Measurements from ENCODE around the gene MTSS2.

Gene MTSS2, protein sequence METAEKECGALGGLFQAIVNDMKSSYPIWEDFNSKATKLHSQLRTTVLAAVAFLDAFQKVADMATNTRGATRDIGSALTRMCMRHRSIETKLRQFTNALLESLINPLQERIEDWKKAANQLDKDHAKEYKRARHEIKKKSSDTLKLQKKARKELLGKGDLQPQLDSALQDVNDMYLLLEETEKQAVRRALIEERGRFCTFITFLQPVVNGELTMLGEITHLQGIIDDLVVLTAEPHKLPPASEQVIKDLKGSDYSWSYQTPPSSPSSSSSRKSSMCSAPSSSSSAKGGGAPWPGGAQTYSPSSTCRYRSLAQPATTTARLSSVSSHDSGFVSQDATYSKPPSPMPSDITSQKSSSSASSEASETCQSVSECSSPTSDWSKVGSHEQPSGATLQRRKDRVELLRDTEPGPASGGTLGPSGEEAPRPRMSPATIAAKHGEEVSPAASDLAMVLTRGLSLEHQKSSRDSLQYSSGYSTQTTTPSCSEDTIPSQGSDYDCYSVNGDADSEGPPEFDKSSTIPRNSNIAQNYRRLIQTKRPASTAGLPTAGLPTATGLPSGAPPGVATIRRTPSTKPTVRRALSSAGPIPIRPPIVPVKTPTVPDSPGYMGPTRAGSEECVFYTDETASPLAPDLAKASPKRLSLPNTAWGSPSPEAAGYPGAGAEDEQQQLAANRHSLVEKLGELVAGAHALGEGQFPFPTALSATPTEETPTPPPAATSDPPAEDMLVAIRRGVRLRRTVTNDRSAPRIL

DNA sequence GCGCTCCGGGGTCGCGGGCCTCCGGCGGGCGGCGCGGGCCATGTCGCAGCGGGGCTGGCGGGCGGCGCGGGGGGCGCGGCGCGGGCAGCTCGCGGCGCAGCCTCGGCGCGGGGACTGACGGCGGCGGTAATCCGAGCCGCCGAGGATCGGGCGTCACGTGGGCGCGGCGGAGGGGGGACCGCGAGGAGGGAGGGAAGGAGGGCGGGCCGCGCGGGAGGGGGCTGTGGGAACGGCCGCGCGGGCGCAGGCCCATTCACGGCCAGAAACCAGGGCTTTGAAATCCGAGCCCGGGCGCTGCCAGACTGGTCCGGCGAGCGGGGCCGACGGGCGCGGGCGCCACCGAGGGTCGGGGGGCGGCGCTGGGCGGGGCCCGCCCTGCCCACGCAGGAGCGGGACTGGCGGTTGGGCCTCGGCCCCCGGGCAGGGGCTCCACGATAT, at the start of gene MTSS2:
Gene MTSS2 (minus strand): TSS at position 116 of the 438 bp plus-strand sequence. CDS start 262 bp downstream, outside the sequence.
- no peak for DNase-seq (ENCODE audit: low read depth in 2 of 2)

DNA sequence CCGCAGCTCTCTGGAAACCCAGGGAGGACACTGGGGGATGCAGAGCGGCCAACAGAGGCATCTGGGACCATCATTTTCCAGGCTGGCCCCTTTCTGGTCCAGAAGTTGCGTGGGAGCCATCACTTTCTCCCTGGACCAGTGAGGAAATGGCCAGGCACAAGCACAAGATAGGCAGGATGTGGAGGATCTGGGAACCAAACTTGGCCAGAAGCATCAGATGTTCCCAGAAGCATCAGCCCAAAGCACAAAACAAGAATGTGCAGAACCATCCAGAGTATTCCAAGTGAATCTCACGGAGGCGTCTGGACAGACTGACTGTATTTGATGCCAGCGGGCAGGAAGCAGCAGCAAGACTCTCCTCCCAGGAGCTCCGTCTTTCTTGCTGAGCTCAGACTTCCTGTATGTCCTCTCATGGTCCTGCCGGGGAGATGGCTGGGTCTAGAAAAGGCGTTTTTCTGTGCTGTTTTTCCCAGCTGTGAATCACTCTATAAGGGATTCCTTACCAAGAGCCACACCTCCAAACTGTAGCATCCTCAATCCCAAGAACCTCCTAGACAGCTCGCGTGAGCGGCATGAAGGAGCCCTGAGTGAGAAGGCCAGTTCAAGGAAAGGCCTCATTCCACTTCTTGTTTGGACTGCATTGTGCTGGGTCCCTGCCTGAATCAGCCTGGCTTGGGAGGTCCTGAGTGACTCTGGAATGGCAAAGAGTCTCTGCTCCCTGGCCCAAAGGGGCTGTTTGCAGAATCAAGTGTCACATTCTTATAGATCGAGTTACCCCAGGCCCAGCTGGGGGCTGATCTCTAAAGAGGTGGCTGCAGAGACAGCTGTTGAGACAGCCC, 49.5 kb upstream of the MTSS2 start:
- DNase-seq (ENCODE audit: low read depth in 2 of 2): no peak

DNA sequence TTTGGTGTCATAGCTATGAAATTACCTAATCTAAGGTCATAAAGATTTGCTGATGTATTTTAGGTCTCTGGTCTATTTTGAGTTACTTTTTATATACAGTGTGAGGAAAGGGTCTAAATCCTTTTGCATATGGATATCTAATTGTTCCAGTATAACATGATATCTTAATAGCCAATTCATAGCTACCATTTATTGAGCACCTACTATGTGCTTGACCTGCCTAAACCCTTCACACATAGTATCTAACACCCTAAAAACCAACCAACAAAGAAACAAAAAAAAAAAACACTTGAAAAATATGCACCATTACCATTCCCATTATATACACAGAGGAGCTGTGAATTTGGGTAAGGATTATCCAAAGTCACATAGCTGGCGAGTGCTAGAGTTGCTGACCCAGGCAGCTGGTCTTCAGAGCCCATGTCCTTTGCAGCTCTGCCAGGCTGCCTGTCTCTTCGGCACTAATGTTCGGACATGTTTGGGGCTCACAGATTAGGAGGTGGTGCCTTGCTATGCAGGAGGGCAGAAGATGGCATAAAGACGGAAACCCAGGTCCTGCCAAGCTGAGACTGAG, 48.8 kb upstream of the MTSS2 start:
- DNase-seq (ENCODE audit: low read depth in 2 of 2): no peak

DNA sequence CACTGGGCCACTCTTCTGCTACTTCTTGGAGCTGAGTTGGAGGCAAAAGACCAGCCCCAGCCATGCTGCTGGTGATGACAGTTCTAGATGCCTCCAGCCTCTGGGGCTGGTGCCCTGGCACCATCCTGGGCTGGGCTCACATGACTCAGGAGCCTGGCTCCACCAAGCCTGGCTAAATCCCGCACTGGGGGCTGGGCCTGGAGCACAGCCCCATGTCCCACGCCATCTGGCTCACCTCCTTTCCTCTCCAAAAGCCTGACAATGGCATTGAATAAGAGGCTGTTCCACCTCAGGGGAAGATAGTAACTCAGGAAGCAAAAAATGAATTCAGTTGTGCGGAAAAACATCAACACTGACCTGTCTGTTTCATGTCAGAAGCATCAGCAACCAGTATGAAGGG, 45.1 kb upstream of the MTSS2 start:
- DNase-seq (ENCODE audit: low read depth in 2 of 2): no peak

DNA sequence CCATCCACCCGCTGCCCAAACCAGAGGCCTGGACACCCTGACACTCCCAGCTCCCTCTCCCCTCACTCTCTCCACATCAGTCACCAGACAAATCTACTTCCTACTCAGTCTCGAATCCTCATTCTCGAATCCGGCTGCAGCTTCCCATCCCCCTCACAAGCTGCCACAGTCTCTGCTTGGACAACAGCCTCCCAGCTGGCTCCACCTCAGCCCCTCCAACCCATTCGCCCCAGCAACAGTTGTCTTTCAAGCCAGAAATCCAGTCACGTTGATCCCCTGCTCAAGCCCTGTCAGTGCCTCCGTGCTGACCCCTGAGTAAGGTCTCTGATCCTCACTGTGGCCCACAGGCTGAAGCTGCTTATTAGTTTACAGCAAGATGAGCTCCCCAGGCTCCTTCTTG, 44.2 kb upstream of the MTSS2 start:
- DNase-seq (ENCODE audit: low read depth in 2 of 2): no peak

DNA sequence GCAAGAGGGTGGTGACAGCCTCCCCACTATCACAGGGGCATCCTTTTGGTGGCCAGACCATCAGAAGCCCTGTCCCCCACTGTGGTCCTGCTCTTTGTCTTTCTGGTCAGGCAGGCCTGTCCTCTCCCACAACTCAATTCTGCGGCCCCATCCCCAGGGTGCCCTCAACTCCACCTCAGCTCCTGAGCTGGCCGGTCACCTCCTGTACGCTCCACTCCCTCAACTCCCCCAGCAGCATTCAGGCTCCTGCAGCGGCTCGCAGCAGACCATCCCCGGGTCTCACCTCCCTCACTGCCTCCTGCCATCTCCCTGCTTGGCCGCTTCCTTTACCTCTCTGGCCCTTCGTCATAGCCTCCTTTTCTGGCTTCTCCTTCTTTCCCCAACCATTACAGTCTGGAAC, 43.4 kb upstream of the MTSS2 start:
- DNase-seq (ENCODE audit: low read depth in 2 of 2): no peak

DNA sequence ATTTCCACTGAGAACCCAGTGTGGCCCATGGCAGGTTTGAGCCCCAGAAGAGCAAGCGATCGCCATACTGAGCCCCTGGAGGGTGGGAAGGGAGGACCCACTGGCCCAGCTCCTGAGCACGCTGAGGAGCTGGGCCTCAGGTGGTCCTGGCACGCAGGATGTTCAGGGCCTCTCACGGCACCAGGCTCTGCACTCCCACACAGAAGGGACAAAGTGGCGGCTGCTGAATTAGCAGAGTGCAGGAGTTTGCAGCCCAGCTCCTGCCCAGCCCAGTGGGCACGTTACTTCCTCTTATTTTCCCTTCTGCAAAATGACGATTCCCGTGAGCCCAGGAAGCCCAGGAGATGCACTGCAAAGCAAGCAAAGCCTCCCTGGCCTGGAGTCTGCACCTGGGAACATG, 42.3 kb upstream of the MTSS2 start:
- DNase-seq (ENCODE audit: low read depth in 2 of 2): no peak

DNA sequence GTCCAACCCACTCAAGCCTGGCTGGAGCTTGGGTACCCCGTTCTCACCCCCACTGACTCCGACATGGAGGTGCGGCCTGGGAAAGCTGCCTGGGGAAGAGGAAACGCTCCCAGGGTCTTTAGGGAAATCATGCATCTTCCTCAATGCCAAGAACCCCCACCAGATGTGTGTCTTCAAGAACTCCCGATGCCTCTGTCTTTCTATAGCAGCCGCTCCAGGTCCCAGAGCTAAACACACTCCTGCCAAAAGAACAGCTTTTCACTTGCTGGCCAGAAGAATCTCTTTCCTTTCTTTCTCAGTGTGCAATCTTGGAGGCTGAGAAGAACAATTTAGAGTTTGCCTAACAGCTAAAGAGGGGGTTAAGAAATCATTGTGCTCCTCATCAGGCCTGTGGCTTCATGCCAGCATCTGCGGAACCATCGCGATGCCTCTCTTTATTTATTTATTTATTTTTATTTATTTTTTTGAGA, 41.1 kb upstream of the MTSS2 start:
- DNase-seq (ENCODE audit: low read depth in 2 of 2): no peak

DNA sequence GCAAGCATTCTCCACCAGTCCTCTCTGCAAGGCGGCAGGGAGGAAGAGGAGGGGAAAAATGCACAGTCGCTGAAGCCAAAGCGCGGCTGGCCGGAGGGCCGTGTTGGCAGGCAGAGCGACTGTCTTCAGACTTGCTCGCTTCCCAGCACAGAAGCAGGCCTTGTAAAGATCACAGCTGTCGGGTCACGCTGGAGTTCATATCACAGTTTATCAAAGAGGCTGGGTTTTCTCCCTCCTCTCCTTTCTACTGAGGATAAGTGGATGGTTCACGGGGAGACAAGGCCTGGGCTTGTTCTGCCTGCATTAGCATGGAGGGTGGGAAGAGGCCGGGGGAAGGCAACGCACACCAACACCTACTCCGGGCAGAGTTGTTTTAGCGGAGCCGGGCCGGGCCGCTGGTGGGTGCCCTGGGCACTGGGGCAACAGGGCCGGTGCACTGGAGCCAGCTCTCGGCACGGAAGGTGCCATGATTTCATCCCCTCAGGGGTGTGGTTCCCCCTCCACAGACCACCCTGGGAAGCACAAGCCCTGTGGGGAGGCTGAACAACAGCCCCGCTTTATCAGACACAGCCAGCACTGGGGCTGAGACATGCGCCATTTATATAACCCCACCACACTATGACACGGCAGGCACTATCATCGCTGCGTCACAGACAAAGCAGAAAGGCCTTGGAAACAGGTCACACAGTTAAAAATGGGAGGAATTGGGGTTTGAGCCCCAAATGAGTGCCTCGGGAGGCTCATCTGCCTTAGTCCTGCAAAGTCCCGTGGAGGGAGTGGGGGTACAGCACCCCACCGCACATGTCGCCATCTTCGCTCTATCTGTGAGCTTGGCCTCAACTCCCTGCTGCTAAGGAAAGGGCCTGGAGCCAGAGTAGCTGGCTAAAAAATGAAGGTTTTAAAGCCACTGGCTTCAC, 40.3 kb upstream of the MTSS2 start:
- DNase-seq (ENCODE audit: low read depth in 2 of 2): no peak

DNA sequence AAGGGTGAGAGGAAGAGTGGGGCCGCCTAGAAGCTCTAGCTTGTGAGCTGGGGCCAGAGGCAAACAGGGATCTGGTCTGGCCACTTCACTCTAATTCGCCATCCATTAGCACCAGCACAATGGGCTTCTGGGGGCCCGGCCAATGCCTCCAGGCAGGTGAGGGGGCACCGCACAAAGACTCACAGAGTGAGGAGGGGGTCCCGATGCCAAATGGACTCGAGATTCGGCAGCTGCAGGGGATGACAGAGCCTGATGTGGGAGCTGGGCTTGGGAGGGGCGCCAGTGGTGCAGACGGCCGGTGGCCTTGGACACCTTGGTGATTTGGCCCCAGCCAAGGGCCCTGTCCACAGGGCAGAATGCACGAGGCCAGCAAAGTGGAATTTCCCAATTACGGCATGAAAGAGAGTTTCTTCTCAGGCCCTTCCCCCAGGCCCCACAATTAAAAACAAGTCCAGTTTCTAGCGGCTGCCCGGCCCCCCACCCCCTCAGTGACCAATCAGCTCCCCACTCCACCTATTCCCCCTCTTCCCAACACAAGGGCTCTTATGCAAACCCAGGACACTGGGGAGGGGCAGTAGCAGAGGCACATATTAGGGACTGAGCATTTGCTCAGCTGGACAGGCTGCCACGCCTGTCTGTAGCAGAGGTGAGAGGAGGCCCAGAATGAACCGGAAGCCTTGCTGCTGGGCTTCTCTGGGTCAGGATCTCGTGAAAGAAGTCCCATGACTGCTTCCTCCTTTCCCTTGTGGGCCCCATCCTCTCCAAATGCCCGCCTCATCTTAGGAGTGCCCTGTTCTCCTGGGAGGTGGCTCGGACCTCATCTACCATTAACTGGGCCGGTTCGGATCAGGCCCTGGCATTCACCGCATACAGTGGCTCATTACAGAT, 39.4 kb upstream of the MTSS2 start:
- no peak for DNase-seq (ENCODE audit: low read depth in 2 of 2)

DNA sequence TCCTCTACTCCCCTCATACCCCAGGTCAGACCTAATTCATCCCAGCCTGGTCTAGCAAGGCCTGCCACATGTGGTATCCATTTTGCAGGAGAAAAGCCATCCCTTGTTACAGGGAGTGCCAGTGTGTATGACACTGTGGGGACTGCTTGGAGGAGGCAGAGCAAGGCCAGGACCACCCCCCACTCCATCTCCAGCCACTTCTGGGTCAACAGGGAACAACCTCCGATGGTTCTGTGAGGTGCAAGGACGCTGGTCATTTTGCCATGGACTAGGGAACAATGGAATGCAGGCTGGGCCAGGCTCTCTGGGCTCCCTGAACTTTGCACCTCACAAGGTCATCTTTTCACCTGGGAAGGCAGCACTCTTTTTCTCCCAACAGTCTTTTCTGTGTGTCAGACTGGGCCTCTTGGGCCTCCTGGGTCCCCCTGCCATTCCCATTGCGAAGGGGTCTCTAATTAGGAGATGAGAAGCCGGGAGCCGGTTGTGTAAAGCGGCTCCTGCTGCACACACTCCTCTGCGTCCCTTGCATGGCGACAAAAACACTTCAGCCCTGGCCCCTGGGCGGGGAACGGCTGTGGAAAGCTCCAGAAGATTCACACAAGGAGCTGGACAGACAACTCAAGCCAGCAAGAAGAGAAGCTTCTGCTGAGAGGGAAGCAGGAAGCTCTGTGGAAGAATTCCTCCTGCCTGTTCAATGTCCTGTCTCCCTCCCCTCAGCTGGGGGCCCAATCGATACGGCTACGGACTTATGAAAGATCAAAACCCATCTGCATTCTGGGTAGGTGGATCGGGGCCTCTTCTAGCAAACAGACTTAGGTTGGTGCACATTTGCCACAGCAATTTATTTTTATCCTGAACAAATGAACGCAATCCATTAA, 38.5 kb upstream of the MTSS2 start:
- no peak for DNase-seq (ENCODE audit: low read depth in 2 of 2)

DNA sequence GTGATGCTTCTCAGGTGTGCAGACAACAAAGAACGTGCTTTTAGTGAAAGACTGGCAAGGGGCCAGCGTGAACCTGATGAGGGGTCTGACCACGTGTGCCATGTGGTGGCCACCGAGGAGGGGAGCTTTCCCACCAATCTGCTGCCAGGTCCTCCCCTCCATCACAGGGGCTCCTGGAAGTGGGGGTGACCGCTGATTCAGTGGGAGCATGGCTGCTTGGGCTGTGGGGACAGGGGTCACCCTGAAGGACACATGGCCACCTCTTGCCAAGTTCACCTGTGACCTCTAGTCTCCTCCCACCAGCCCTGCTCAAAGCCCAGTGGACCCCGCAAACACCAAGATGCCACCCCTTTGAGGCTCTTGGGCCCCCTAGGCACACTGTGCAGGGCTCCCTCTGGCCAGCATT, 37.9 kb upstream of the MTSS2 start:
- DNase-seq (ENCODE audit: low read depth in 2 of 2): no peak

DNA sequence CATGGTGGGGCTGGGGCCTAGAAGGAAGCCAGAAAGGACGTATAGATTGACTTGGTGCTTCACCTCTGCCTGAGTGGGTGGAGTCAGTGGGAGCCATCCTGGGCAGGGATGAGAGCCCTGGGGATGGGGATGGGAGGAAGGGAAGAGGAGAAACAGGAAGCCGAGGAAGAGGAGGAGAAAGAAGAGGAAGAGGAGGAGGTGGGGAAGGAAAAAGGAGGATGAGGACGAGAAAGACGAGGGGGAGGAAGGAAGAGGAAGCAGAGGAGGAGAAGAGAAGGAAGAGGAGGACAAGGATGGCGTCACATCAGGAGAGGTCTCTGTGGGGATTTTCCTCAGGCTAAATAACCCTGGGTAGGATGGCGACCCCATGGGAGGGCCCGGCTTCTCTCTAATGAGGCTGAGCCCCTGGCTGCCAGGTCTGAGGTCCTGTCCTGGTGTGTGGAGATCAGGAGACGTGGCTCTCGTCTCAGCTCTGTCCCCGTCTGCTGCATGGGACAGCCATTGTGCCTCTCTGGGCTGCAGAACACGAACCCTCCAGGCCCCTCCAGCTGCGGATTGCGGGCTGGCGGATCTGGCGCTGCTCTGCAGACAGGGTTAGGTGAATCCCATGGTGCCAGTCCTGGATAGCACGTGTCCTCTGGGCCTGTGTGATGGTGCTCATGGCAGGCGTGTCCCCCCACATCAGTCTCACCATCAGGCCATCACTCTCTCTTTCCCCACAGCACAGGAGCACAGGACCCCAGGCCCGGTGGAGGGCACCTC, 35.5 kb upstream of the MTSS2 start:
- DNase-seq (ENCODE audit: low read depth in 2 of 2): no peak

DNA sequence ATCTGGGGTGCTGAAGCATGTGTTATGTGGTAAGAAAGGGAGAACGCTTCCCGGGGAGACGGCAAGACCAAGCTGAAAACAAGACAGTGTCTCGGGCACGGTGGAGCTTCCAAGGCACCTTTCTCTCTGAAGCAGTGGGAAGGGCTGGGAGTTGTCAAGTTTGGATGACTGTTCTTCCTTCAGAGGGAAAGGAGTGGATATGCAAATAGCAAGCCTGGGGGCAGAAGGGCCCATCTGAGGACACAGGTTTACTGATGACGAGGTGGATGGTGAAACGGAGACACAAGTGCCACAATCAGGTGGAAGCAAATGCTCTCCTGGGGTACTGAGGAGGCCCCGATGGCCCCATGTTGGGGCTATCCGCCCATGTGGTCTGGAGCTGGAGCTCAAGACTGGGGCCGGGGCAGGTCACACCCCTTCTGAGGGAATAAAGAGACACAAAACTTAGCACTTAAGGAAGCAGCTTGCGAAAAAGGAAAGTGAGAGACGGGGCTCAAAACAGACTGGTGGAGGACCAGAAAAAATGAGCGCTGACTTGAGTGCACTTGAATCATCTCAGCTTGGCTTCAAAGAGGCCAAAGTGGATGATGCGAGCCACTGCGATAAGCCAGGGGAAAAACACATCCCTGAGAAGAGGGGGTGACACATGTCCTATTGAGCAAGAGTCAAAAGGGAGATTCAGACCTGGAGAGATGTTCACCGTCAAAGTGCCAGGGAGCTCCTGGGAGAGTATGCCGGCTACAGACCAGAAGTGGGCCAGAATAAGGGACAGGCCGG, 34.8 kb upstream of the MTSS2 start:
- DNase-seq (ENCODE audit: low read depth in 2 of 2): no peak

DNA sequence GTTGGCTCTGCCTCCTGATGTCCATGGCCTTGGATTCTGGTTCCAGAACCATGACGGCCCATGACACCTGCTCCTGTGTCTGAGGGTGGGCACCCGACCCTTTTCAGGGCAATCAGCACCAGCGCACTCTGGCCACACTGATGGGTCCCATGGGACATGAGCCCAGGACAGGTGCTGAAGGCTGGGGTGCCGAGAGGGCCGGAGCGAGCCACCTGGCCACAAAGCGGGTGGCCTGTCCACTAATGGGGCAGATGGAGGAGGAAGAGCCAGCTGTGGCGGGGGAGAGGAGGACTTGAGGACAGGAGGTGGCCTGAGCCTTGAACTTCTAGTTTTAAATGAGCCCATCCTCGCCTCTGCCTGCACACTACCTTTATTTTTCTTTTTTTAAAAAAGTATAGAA, 31.2 kb upstream of the MTSS2 start:
- DNase-seq (ENCODE audit: low read depth in 2 of 2): no peak

DNA sequence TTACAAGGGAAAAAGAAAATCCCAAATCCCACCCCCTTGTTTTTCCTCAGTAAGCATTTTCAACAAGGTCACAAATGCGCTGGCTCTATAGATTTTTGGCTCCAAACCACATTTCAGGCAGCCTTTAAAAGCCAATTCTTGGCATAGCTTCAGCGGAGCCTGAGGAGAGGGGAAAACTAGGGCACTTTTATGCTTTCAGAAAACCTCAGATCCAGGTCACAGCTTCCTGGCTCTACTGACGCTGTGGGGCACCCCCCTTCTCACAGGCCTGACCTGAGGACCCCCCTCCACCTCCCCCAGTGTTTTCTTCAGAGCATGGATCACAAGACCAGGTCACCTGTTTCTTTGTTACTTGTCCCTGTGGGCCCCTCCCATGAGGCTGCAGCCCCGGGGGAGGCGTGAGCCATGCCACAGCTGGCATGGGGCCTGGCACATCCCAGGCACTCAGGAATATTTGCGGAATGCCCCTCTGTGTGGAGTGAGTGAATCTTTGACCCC, 30.1 kb upstream of the MTSS2 start:
- DNase-seq (ENCODE audit: low read depth in 2 of 2): no peak
